Measurements from ENCODE around the gene PPP2R5E. TPM values are rescaled to one million over a fixed set of nuclear protein-coding genes. Genes with fewer than 3 reads are reported as not detected.

The PPP2R5E gene
- total and polyA plus RNA-seq, 2 experiments from 2014 or later, result 30.9 to 31.4 TPM

GRCh38 chr14:63544591-63545299, 1.6 kb upstream of the PPP2R5E start:
- peak overlapping the region; percentile 90 for H3K4me2 ChIP-seq
- TF ChIP-seq EZH2phosphoT487 (IDR thresholded peaks at IDR 0.05; ENCODE audit: low read depth, severe bottlenecking, unreplicated experiment), result no peak
- peak; percentile 23 for TF ChIP-seq CTCF (IDR thresholded peaks at IDR 0.05; ENCODE audit: poor library complexity)
- no peaks in the 10 kb centered on the region for H3K9me3 ChIP-seq (ENCODE audit: low read depth)
- 64% methylated on average over 6 of the region's 6 CpGs for WGBS (ENCODE audit: low lambda C conversion rate, missing lambda C conversion rate)
- H3K4me3 ChIP-seq, result peak overlapping the region; percentile 41
- H3K9me2 ChIP-seq (replicated peaks; ENCODE audit: insufficient read depth), result no peaks in the 10 kb centered on the region
- H3K27me3 ChIP-seq, result no peaks in the 10 kb centered on the region
- no peak overlapping the region for H3K27ac ChIP-seq
- H4K20me1 ChIP-seq (ENCODE audit: insufficient read depth, poor library complexity, severe bottlenecking), result peaks cover 16% of the 10 kb centered on the region
- DNase-seq (ENCODE audit: low spot score), result peak; percentile 16
- peaks cover 32% of the 10 kb centered on the region for H3K79me2 ChIP-seq
- H3K36me3 ChIP-seq (replicated peaks; ENCODE audit: insufficient read depth, low read depth), result no peaks in the 10 kb centered on the region
- H2AFZ ChIP-seq, result no peak overlapping the region
- H3K4me1 ChIP-seq (ENCODE audit: insufficient read depth), result peaks cover 10% of the 10 kb centered on the region

GRCh38 chr14:63543826-63544406, 739 bp upstream of the PPP2R5E start:
- peak overlapping the region; percentile 41 for H3K4me3 ChIP-seq

GRCh38 chr14:63542231-63542999, 762 bp downstream of the PPP2R5E start:
- Histone ChIP-seq H4K20me1 (ENCODE audit: insufficient read depth, poor library complexity, severe bottlenecking) (peaks cover 16% of the 10 kb centered on the region), H2AFZ (peak overlapping the region; percentile 28), H3K4me1 (ENCODE audit: insufficient read depth) (peaks cover 10% of the 10 kb centered on the region), H3K4me3 (peak overlapping the region; percentile 48), H3K27me3 (no peaks in the 10 kb centered on the region), H3K4me2 (peak overlapping the region; percentile 92), H3K79me2 (peaks cover 56% of the 10 kb centered on the region), H3K9me2 (replicated peaks; ENCODE audit: insufficient read depth) (no peaks in the 10 kb centered on the region), H3K27ac (peak overlapping the region; percentile 85), H3K9me3 (ENCODE audit: low read depth) (no peaks in the 10 kb centered on the region), H3K36me3 (replicated peaks; ENCODE audit: insufficient read depth, low read depth) (no peaks in the 10 kb centered on the region)
- no peak for TF ChIP-seq EZH2phosphoT487 (IDR thresholded peaks at IDR 0.05; ENCODE audit: low read depth, severe bottlenecking, unreplicated experiment)
- no peak for TF ChIP-seq CTCF (IDR thresholded peaks at IDR 0.05; ENCODE audit: poor library complexity)
- TF ChIP-seq EZH2 (IDR thresholded peaks at IDR 0.05; ENCODE audit: borderline replicate concordance), result no peak
- WGBS (ENCODE audit: low lambda C conversion rate, missing lambda C conversion rate), result 0% methylated on average over 22 of the region's 46 CpGs
- peak; percentile 50 for DNase-seq (ENCODE audit: low spot score)

More at GRCh38 chr14:63543826-63544406, 739 bp upstream of the PPP2R5E start:
- Histone ChIP-seq H3K4me1 (ENCODE audit: insufficient read depth) (peaks cover 10% of the 10 kb centered on the region), H3K27me3 (no peaks in the 10 kb centered on the region), H3K9me3 (ENCODE audit: low read depth) (no peaks in the 10 kb centered on the region), H3K36me3 (replicated peaks; ENCODE audit: insufficient read depth, low read depth) (no peaks in the 10 kb centered on the region), H3K9me2 (replicated peaks; ENCODE audit: insufficient read depth) (no peaks in the 10 kb centered on the region), H3K4me2 (peak overlapping the region; percentile 90), H3K79me2 (peaks cover 41% of the 10 kb centered on the region), H3K27ac (peak overlapping the region; percentile 70), H4K20me1 (ENCODE audit: insufficient read depth, poor library complexity, severe bottlenecking) (peaks cover 16% of the 10 kb centered on the region), H2AFZ (peak overlapping the region; percentile 95)
- 4% methylated on average over 22 of the region's 22 CpGs for WGBS (ENCODE audit: low lambda C conversion rate, missing lambda C conversion rate)
- DNase-seq (ENCODE audit: low spot score), result no peak
- no peak for TF ChIP-seq EZH2 (IDR thresholded peaks at IDR 0.05; ENCODE audit: borderline replicate concordance)
- no peak for TF ChIP-seq EZH2phosphoT487 (IDR thresholded peaks at IDR 0.05; ENCODE audit: low read depth, severe bottlenecking, unreplicated experiment)
- TF ChIP-seq CTCF (IDR thresholded peaks at IDR 0.05; ENCODE audit: poor library complexity), result no peak
